SIG-M5 (cell line): ENCODE measurements around the gene HNRNPC.

Experiments used
- DNase-seq: peaks from one replicate; lab custom pipeline; 2025; lab: John Stamatoyannopoulos, UW

The HNRNPC gene

DNA sequence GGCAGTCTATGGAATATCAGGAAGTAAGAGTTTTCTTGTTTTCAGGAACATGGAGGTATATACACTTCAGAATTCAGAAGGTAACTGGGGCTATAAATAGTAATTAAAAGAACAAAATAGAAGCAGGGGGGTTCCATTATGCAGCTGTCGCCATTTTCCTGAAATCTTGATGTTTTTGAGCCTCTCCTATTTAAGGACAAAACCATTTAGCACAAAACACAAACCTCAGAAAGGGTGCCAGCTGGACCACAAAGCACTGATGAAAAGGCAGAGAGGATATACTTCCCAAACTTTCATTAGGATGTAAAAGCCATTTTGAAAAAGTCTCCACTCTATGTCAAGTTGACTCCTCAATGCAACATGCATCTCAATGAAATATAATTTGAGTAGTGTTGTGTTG is 59.2 kb downstream of the HNRNPC start:
- no peak for DNase-seq

DNA sequence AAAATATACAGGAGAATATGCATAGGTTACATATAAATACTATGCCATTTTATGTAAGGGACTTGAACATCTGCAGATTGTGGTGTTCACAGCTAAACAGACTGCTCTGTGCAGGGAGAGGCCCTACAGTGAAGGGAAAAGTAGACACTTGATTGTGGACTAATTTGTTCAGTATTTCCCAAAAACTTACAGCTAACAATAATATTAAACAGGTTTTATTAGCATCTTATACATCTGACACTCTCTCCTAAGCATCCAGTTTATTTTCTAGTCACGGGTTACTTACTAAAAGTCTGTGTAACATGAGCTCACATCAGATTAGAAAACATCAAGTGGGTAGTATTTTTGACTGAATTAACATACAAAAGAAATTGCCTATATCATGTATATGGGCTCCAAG is 60.1 kb downstream of the HNRNPC start:
- no peak for DNase-seq

DNA sequence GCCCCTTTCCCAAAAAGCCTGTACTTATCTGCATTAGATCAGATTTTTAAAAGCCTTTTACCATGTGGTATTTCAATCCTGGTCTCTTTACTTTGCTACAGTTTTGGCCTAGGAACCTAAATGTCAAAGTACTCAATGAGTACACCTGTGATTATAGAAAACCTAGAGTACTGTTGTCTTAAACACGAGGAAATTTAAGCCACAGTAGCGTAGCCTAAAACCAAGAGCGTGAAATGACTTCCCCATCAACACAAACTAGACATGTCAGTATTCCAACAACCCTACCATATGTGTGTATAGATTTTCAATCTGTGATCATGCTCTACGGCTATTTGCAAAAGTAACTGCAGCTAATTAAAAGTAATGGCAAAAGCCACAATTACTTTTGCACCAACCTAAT is 60.7 kb downstream of the HNRNPC start:
- DNase-seq, result no peak

- DNase-seq, result no peak
These were observed 62.2 kb downstream of the HNRNPC start for GRCh38 chr14:21206753-21207684.

GRCh38 chr14:21205678-21206581 is 63.3 kb downstream of the HNRNPC start:
- no peak for DNase-seq

- DNase-seq, result no peak
These were observed 64.1 kb downstream of the HNRNPC start for GRCh38 chr14:21205026-21205677.

GRCh38 chr14:21204167-21205025 is 64.8 kb downstream of the HNRNPC start:
- no peak for DNase-seq

GRCh38 chr14:21203470-21204166 is 65.6 kb downstream of the HNRNPC start:
- no peak for DNase-seq

- DNase-seq, result no peak
These were observed 66.5 kb downstream of the HNRNPC start for GRCh38 chr14:21202463-21203358.

DNA sequence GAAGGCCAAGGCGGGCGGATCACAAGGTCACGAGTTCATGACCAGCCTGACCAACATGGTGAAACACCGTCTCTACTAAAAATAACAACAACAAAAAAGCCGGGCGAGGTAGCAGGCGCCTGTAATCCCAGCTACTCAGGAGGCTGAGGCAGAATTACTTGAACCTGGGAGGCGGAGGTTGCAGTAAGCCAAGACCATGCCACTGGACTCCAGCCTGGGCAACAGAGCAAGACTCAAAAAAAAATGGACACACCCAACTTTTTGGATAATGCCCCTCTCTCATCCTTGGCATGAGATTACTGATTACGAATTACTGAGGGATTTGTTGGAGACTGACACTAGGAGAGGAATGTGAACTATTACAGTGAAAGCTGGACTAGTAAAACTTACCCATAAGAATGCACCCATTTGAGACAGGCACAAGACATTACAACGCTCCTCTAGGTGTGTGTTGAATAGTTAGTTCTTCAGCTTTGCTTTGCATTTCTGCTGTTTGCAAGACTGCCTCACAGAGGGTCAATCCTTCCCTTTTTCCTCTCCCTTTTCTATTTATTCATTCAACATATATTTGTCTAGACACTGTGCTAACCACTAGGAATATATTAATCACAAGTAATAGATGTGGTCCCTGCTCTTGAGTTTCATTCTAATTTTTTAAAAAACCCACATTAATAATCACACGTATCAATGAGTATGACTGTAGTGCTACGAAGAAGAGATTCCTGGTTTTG is 67.3 kb downstream of the HNRNPC start:
- DNase-seq, result no peak

DNA sequence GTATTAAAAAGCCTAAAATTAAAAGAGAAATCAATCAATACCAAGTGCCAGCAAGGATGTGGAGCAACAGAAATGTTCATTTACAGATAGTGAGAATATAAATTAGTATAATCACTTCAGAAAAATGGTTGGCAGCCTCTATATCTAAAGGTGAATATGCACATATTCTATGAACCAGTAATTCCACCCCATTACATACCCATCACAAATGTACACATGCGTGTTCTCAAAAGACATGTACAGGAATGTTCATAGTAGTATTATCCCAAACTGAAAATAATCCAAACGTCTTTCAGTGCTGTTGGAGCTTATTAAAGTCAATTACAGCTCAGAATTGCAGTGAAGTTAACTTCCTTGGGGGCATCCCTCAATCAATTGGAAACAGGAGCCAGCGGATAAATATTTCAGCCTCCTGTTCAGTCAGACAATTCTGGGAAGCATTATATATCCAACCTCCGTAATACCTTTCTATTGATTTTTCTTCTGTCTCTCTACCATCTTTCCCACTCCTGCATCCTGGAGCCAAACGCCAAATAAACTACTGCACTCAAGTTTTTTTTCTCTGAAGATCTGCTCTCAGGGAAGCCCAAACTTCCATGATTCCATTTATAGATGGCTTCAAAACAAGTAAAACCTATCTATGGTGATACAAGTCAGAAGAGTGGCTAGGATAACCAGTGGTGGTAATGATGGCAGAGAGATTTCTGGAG is 68.3 kb downstream of the HNRNPC start:
- no peak for DNase-seq

- DNase-seq, result no peak
These were observed 69.4 kb downstream of the HNRNPC start for GRCh38 chr14:21199611-21200560.

DNA sequence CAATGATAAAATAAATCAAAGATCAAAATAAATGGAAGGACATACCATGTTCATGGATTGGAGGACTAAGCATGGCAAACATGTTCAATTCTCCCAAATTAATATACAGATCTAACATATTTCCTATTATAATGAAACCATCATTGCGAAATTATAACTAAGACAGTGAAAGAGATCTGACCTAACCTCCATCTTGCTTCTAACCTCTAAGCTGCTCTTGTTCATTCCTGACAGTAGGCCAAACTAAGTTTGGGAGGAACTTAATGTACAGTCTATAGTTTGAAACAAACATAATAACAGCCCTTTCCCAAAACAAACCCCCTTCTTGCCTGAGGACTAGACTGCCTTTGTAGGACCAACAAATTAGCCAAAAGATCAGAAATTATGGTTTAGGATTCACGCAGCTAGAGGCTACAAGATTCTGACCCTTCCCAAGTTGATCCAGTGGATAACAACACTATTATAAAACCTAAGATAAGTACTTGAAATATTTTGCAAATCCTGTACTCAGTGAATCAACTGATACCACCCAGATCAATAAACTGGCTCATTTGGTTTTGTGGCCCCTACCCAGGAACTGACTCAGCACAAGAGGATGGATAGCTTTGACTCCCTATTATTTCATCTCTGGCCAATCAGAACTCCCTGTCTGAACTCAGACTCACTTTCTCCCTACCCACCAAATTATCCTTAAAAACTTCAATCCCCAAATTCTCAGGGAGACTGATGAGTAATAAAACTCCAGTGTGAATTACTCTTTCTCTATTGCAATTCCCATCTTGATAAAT is 71.6 kb downstream of the HNRNPC start:
- no peak for DNase-seq

DNA sequence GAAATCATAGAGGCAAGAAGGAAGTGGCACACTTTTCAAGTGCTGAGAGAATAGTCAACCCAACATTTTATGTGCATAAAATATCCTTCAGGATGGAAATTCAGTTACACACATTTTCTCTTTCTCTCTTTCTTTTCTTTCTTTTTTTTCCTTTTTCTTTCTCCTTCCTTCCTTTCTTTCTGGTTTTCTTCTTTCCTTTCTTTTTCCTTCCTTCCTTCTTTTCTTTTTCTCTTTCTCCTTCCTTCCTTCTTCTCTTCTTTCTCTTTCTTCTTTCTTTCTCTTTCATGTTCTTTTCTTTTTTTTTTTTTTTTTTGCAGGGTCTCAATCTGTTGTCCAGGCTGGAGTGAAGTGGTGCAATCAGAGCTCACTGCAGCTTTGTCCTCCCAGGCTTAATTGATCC is 74.6 kb downstream of the HNRNPC start:
- no peak for DNase-seq

GRCh38 chr14:21192875-21193535 is 76.2 kb downstream of the HNRNPC start:
- DNase-seq, result no peak

- DNase-seq, result no peak
These were observed 76.8 kb downstream of the HNRNPC start for GRCh38 chr14:21192447-21192822.
